OCI-LY3 (cell line): ENCODE data around the gene LRRC7.
A peak's percentile ranks its signal among the peaks of the same experiment; 100 is the strongest.

Experiments
- H2AFZ ChIP-seq: fragments of 200-600, 300-600 bp; shearing (Covaris generic); 2 replicates; pipeline ENCODE4 v1.6.0; 2014; ENCODE audit warnings: antibody characterized with exemption, low read depth, low read length
- H3K27ac ChIP-seq: fragments of 200-600, 300-600 bp; sonication (generic); 2 replicates; pipeline ENCODE4 v1.5.1; 2014; ENCODE audit warnings: mild to moderate bottlenecking, low read length, moderate library complexity, mixed read lengths
- H3K27me3 ChIP-seq: fragments of 200-600, 300-600 bp; sonication (generic); 2 replicates; pipeline ENCODE4 v1.6.1; 2014; ENCODE audit warnings: low read depth, low read length, mixed read lengths
- H3K36me3 ChIP-seq: fragments of 200-600, 300-600 bp; sonication (generic); replicated peaks from 2 replicates; pipeline ENCODE3; 2014; ENCODE audit warnings: low read depth, low read length, mixed read lengths
- H3K4me1 ChIP-seq: fragments of 300-600, 200-600 bp; sonication (generic); 2 replicates; pipeline ENCODE4 v1.6.1; 2014; ENCODE audit warnings: low read length, mixed read lengths
- H3K4me2 ChIP-seq: fragments of 200-600, 300-600 bp; sonication (generic); 2 replicates; pipeline ENCODE4 v1.6.1; 2014; ENCODE audit warnings: low read length, mixed read lengths
- H3K4me3 ChIP-seq: fragments of 300-600, 200-600 bp; sonication (generic); 2 replicates; pipeline ENCODE4 v1.5.1; 2014; ENCODE audit warnings: antibody characterized with exemption, mild to moderate bottlenecking, low read length, moderate library complexity
- H3K79me2 ChIP-seq: fragments of 300-600, 200-600 bp; shearing (Covaris generic); 2 replicates; pipeline ENCODE4 v1.6.1; 2014; ENCODE audit warnings: mild to moderate bottlenecking, low read length, mixed read lengths
- H3K9ac ChIP-seq: fragments of 300-600, 200-600 bp; shearing (Covaris generic); 2 replicates; pipeline ENCODE4 v1.6.0; 2014; ENCODE audit warnings: mild to moderate bottlenecking, low read length, moderate library complexity
- H3K9me3 ChIP-seq: fragments of 200-600, 300-600 bp; shearing (Covaris generic); 2 replicates; pipeline ENCODE4 v1.6.1; 2014; ENCODE audit warnings: low read length, mixed read lengths; ENCODE audit not compliant: insufficient read depth
- H4K20me1 ChIP-seq: fragments of 200-600, 300-600 bp; sonication (generic); 2 replicates; pipeline ENCODE4 v1.6.1; 2016; ENCODE audit warnings: low read length, mixed read lengths; ENCODE audit not compliant: insufficient read depth
- CTCF ChIP-seq: fragments of 200-600, 300-600 bp; sonication (generic); IDR thresholded peaks from 2 replicates; pipeline ENCODE4 v1.5.1; 2014; ENCODE audit warnings: antibody characterized with exemption, low read length, low read depth
- EZH2phosphoT487 ChIP-seq: fragments of 200-600 bp; shearing (Covaris generic); IDR thresholded peaks from 2 replicates; pipeline ENCODE4 v1.6.1; 2018; ENCODE audit warnings: antibody characterized with exemption, mixed run types, low read depth

Gene LRRC7

GRCh38 chr1:70075761-70076160, 508.0 kb downstream of the LRRC7 start:
- no peaks in the 10 kb centered on the region for H3K36me3 ChIP-seq
- no peak for TF ChIP-seq CTCF
- no peak for TF ChIP-seq EZH2phosphoT487
- H3K9ac ChIP-seq, result no peak overlapping the region
- peaks cover 10% of the 10 kb centered on the region for H3K4me1 ChIP-seq
- no peak overlapping the region for H3K27ac ChIP-seq
- H2AFZ ChIP-seq, result no peak overlapping the region
- no peaks in the 10 kb centered on the region for H4K20me1 ChIP-seq
- H3K4me2 ChIP-seq, result no peak overlapping the region
- H3K27me3 ChIP-seq, result no peaks in the 10 kb centered on the region
- H3K79me2 ChIP-seq, result no peaks in the 10 kb centered on the region
- H3K9me3 ChIP-seq, result no peaks in the 10 kb centered on the region
- H3K4me3 ChIP-seq, result no peak overlapping the region

- Histone ChIP-seq H4K20me1 (no peaks in the 10 kb centered on the region), H3K4me1 (peaks cover 6% of the 10 kb centered on the region), H3K27me3 (no peaks in the 10 kb centered on the region), H2AFZ (no peak overlapping the region), H3K27ac (no peak overlapping the region), H3K4me2 (no peak overlapping the region), H3K9ac (no peak overlapping the region), H3K79me2 (no peaks in the 10 kb centered on the region), H3K4me3 (no peak overlapping the region), H3K9me3 (no peaks in the 10 kb centered on the region), H3K36me3 (no peaks in the 10 kb centered on the region)
- TF ChIP-seq CTCF (no peak), EZH2phosphoT487 (no peak)
Observed at GRCh38 chr1:70077066-70077465, 509.3 kb downstream of the LRRC7 start.

DNA sequence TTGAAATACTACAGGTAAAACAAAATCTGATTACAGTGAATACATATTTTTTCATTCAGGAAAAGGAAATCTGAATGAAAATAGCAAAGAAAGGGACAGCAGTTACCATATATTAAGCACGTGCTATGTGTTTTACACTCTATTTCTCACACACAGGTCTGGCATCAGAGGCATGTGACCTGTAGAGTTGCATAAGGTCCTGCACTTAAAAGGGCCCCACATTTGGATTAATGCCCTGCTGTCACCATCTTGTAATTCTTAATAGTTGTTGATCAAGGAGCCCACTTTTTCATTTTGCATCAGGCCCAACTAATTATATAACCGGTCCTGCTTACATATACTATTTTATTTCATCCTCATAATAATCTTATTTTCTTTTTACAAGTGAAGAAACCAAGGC, 511.8 kb downstream of the LRRC7 start:
- no peak overlapping the region for H2AFZ ChIP-seq
- no peaks in the 10 kb centered on the region for H3K36me3 ChIP-seq
- H3K9ac ChIP-seq, result no peak overlapping the region
- H3K4me1 ChIP-seq, result peaks cover 7% of the 10 kb centered on the region
- H3K9me3 ChIP-seq, result no peaks in the 10 kb centered on the region
- no peaks in the 10 kb centered on the region for H3K79me2 ChIP-seq
- no peak overlapping the region for H3K4me3 ChIP-seq
- H3K27me3 ChIP-seq, result no peaks in the 10 kb centered on the region
- no peak overlapping the region for H3K4me2 ChIP-seq
- no peak overlapping the region for H3K27ac ChIP-seq
- TF ChIP-seq EZH2phosphoT487 (no peak), CTCF (no peak)
- no peaks in the 10 kb centered on the region for H4K20me1 ChIP-seq

- Histone ChIP-seq H3K9me3 (no peaks in the 10 kb centered on the region), H4K20me1 (no peaks in the 10 kb centered on the region), H3K27ac (no peak overlapping the region), H3K4me1 (peaks cover 7% of the 10 kb centered on the region), H2AFZ (no peak overlapping the region; the same call in 1 of the 2 replicates), H3K4me3 (no peak overlapping the region), H3K36me3 (no peaks in the 10 kb centered on the region), H3K9ac (no peak overlapping the region), H3K27me3 (no peaks in the 10 kb centered on the region), H3K79me2 (no peaks in the 10 kb centered on the region), H3K4me2 (0 out of 2 replicates have a peak overlapping the region, but pooled peaks have one; percentile 12)
- TF ChIP-seq EZH2phosphoT487 (no peak), CTCF (no peak)
Observed at GRCh38 chr1:70083519-70083918, 515.8 kb downstream of the LRRC7 start.
